Measurements from ENCODE around the gene SRL. TPM values are rescaled to one million over a fixed set of nuclear protein-coding genes. Genes with fewer than 3 reads are reported as not detected.

Gene SRL
- total RNA-seq, 2 experiments from 2014 or later = not detected

- no peak overlapping the region for H3K4me3 Mint-ChIP-seq
- no peaks in the 10 kb centered on the region for H3K4me1 Mint-ChIP-seq
- CTCF ChIA-PET = interaction anchor here (1.6 kb wide), 1 partner anchor 294 kb away, joined by 7 read pairs; no protein-coding TSS in a partner anchor
- H3K27me3 Mint-ChIP-seq = peaks cover 14% of the 10 kb centered on the region
- no peak overlapping the region for H3K27ac Mint-ChIP-seq
- no peak for ATAC-seq
- no peak for DNase-seq
- H3K9me3 Mint-ChIP-seq (ENCODE audit: low read depth) = no peaks in the 10 kb centered on the region
- H3K36me3 Mint-ChIP-seq = no peaks in the 10 kb centered on the region
Observed at GRCh38 chr16:4232541-4233386, 9.1 kb downstream of the SRL start.

GRCh38 chr16:4231886-4232285 is 10.0 kb downstream of the SRL start:
- Mint-ChIP-seq H3K4me1 (no peaks in the 10 kb centered on the region), H3K27ac (no peak overlapping the region), H3K27me3 (peaks cover 12% of the 10 kb centered on the region), H3K9me3 (ENCODE audit: low read depth) (no peaks in the 10 kb centered on the region), H3K4me3 (no peak overlapping the region), H3K36me3 (no peaks in the 10 kb centered on the region)
- ATAC-seq (no peak), DNase-seq (no peak)
- CTCF ChIA-PET = interaction anchor here (1.1 to 1.2 kb wide), 2 partner anchors 21 to 22 kb away, joined by 3 read pairs; no protein-coding TSS in a partner anchor

DNA sequence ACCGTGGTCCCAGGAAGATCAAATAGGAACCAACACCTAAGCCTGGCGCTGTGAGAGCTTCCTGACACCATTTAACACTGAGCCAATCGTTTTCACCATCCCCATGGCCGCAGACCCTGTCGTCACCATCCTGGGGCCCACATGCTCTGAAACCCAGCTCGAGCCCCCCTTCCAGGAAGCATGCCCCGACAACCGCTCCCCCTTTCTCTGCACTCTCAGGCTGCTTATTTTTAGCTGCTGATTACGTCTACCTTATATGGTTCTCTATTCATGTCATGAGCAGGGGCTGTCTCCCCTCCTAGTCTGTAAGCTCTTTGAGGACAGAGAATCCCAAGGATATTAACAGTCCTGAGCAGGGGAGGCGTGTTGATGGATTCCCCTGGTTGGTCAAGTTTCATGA is 10.5 kb downstream of the SRL start:
- DNase-seq = no peak
- CTCF ChIA-PET = interaction anchor here (1.1 to 1.2 kb wide), 2 partner anchors 22 to 23 kb away, joined by 3 read pairs; no protein-coding TSS in a partner anchor
- Mint-ChIP-seq H3K9me3 (ENCODE audit: low read depth) (no peaks in the 10 kb centered on the region), H3K27ac (no peak overlapping the region), H3K36me3 (no peaks in the 10 kb centered on the region), H3K4me1 (no peaks in the 10 kb centered on the region), H3K4me3 (no peak overlapping the region), H3K27me3 (peaks cover 11% of the 10 kb centered on the region)
- no peak for ATAC-seq

DNA sequence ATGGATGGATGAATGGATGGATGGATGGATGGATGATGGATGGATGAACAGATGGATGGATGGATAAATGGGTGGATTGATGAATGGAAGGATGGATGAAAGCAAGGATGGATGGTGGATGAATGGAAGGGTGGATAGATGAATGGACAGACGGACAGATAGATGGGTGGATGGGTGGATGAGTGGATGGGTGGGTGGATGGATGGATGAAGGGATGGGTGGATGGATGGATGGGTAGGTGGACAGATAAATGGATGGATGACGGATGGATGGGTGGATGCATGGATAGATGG is 14.9 kb downstream of the SRL start:
- no peaks in the 10 kb centered on the region for H3K27me3 Mint-ChIP-seq
- H3K36me3 Mint-ChIP-seq = no peaks in the 10 kb centered on the region
- H3K4me1 Mint-ChIP-seq = no peaks in the 10 kb centered on the region
- H3K9me3 Mint-ChIP-seq (ENCODE audit: low read depth) = no peaks in the 10 kb centered on the region
- H3K27ac Mint-ChIP-seq = no peak overlapping the region
- CTCF ChIA-PET = no interaction called here
- ATAC-seq = no peak
- no peak for DNase-seq
- no peak overlapping the region for H3K4me3 Mint-ChIP-seq

- H3K4me1 Mint-ChIP-seq = no peaks in the 10 kb centered on the region
- no peaks in the 10 kb centered on the region for H3K9me3 Mint-ChIP-seq (ENCODE audit: low read depth)
- H3K36me3 Mint-ChIP-seq = no peaks in the 10 kb centered on the region
- no peak overlapping the region for H3K27ac Mint-ChIP-seq
- CTCF ChIA-PET = no interaction called here
- ATAC-seq (no peak), DNase-seq (no peak)
- H3K27me3 Mint-ChIP-seq = no peaks in the 10 kb centered on the region
- H3K4me3 Mint-ChIP-seq = no peak overlapping the region
Observed at GRCh38 chr16:4226251-4227039, 15.4 kb downstream of the SRL start.

- DNase-seq (no peak), ATAC-seq (no peak)
- no peak overlapping the region for H3K4me3 Mint-ChIP-seq
- H3K4me1 Mint-ChIP-seq = no peaks in the 10 kb centered on the region
- no peaks in the 10 kb centered on the region for H3K27me3 Mint-ChIP-seq
- no peaks in the 10 kb centered on the region for H3K36me3 Mint-ChIP-seq
- CTCF ChIA-PET = interaction anchor here (1.7 kb wide), 1 partner anchor 29 kb away, joined by 5 read pairs; no protein-coding TSS in a partner anchor
- H3K27ac Mint-ChIP-seq = no peak overlapping the region
- no peaks in the 10 kb centered on the region for H3K9me3 Mint-ChIP-seq (ENCODE audit: low read depth)
Observed at GRCh38 chr16:4225075-4225474, 16.8 kb downstream of the SRL start.

DNA sequence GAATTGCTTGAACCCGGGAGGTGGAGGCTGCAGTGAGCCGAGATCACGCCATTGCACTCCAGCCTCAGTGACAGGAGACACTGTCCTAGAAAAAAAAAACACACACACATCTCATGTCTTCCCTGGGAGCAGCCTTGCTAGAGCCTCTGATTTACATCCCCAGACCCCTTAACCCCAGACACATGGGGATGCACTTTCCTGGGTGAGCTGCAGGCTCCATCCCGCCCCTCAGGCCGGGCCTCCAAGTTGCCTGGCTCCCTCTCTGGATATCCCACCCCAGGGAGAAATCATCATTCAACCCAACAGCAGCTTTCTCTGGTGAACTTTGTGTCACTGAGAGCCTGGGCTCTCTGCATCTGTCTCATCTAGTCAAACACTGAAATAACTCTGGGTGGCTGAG is 21.5 kb downstream of the SRL start:
- no peak overlapping the region for H3K4me3 Mint-ChIP-seq
- DNase-seq (no peak), ATAC-seq (no peak)
- no peaks in the 10 kb centered on the region for H3K9me3 Mint-ChIP-seq (ENCODE audit: low read depth)
- H3K36me3 Mint-ChIP-seq = no peaks in the 10 kb centered on the region
- CTCF ChIA-PET = no interaction called here
- no peaks in the 10 kb centered on the region for H3K27me3 Mint-ChIP-seq
- H3K4me1 Mint-ChIP-seq = no peaks in the 10 kb centered on the region
- no peak overlapping the region for H3K27ac Mint-ChIP-seq

DNA sequence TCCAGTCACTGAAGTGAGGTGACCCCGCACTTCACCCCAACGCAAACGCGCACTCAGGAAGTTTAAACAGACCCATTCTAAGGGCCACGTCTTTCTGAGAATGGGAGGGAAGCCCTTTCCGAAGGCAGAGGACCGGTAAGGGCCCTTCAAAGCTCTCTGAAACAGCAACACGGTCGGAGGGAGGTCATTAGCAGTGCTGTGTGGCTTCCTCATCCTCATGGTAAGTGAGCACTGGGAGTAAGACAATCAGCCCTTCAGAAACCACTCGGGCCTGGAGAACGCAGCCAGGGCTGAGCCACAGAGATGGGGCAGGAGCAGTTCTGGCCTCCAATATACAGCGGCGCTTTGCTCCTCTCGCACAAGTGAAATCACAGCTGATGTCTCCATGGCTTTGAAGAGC is 23.7 kb downstream of the SRL start:
- Mint-ChIP-seq H3K36me3 (no peaks in the 10 kb centered on the region), H3K4me1 (no peaks in the 10 kb centered on the region), H3K9me3 (ENCODE audit: low read depth) (no peaks in the 10 kb centered on the region), H3K27me3 (no peaks in the 10 kb centered on the region), H3K27ac (no peak overlapping the region), H3K4me3 (no peak overlapping the region)
- CTCF ChIA-PET = no interaction called here
- ATAC-seq (no peak), DNase-seq (no peak)

- CTCF ChIA-PET = no interaction called here
Observed at GRCh38 chr16:4217204-4218131, 24.4 kb downstream of the SRL start.

DNA sequence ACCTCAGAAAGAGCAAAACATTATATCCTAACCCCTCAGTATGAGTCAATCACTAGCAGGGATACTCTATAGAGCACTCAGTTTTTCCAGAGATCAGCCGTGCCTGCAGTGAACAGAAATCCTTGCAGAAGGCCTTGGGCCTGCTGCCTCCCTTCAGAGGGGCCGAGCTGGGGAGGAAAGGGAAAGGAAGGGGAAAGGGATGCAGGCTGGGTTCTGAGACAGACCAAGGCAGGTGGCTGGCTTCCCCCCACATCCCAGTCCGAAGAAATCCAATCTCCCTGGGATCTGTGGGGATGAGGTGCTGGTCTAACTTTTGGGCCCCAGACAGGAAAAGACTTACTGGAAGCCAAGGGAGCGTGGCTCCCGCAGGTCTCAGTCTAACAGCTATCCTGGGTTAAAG is 25.3 kb downstream of the SRL start:
- no peak for DNase-seq
- no peak overlapping the region for H3K4me3 Mint-ChIP-seq
- H3K36me3 Mint-ChIP-seq = no peaks in the 10 kb centered on the region
- no peaks in the 10 kb centered on the region for H3K4me1 Mint-ChIP-seq
- H3K9me3 Mint-ChIP-seq (ENCODE audit: low read depth) = no peaks in the 10 kb centered on the region
- ATAC-seq = no peak
- CTCF ChIA-PET = no interaction called here
- no peaks in the 10 kb centered on the region for H3K27me3 Mint-ChIP-seq
- no peak overlapping the region for H3K27ac Mint-ChIP-seq

More at GRCh38 chr16:4217204-4218131, 24.4 kb downstream of the SRL start:
- Mint-ChIP-seq H3K27me3 (no peaks in the 10 kb centered on the region), H3K9me3 (ENCODE audit: low read depth) (no peaks in the 10 kb centered on the region), H3K4me1 (no peaks in the 10 kb centered on the region), H3K36me3 (no peaks in the 10 kb centered on the region), H3K4me3 (no peak overlapping the region), H3K27ac (no peak overlapping the region)
- ATAC-seq (no peak), DNase-seq (no peak)

DNA sequence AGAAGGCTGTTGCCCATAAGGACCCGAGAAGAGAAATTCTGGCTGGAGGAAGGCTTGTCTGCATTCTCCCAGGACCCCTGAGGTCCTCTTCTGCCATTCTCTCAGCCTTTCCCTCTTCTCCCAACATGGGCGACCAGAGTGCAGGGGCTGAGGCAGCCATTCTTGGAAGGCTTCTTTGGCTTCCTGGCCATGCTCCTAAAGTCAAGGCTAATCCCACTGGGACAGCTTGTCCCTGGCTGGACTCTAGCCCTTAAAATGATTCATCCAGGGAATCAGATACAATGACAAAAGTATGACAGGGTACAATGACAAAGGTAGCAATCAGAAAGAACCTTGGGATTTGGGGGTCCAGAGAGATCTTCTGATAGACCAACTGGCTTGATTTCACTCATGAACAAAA is 26.8 kb downstream of the SRL start:
- no peak for ATAC-seq
- no peak overlapping the region for H3K27ac Mint-ChIP-seq
- CTCF ChIA-PET = no interaction called here
- H3K27me3 Mint-ChIP-seq = no peaks in the 10 kb centered on the region
- DNase-seq = no peak
- H3K4me1 Mint-ChIP-seq = no peaks in the 10 kb centered on the region
- H3K36me3 Mint-ChIP-seq = no peaks in the 10 kb centered on the region
- H3K9me3 Mint-ChIP-seq (ENCODE audit: low read depth) = no peaks in the 10 kb centered on the region
- H3K4me3 Mint-ChIP-seq = no peak overlapping the region

- Mint-ChIP-seq H3K4me3 (no peak overlapping the region), H3K9me3 (ENCODE audit: low read depth) (no peaks in the 10 kb centered on the region), H3K36me3 (no peaks in the 10 kb centered on the region), H3K4me1 (no peaks in the 10 kb centered on the region), H3K27ac (no peak overlapping the region), H3K27me3 (peaks cover 5% of the 10 kb centered on the region)
- no peak for ATAC-seq
- no peak for DNase-seq
- CTCF ChIA-PET = no interaction called here
Observed at GRCh38 chr16:4214215-4214621, 27.7 kb downstream of the SRL start.

GRCh38 chr16:4213737-4214136 is 28.1 kb downstream of the SRL start:
- ATAC-seq = no peak
- Mint-ChIP-seq H3K9me3 (ENCODE audit: low read depth) (no peaks in the 10 kb centered on the region), H3K4me3 (no peak overlapping the region), H3K27me3 (peaks cover 5% of the 10 kb centered on the region), H3K4me1 (no peaks in the 10 kb centered on the region), H3K36me3 (no peaks in the 10 kb centered on the region), H3K27ac (no peak overlapping the region)
- no peak for DNase-seq
- CTCF ChIA-PET = no interaction called here
